ENCODE data around the gene MEF2D. TPM values are rescaled to one million over a fixed set of nuclear protein-coding genes. Genes with fewer than 3 reads are reported as not detected.

Gene MEF2D
- total RNA-seq, 4 donors from 2014 or later, result 26.4 to 80.6 (median 32.0) TPM

GRCh38 chr1:156443286-156443685 lies 57.3 kb downstream of the MEF2D start:
- TF ChIP-seq CTCF (IDR thresholded peaks at IDR 0.05), result no peak
- no peak for TF ChIP-seq POLR2A (IDR thresholded peaks at IDR 0.05)
- H3K4me1 ChIP-seq, result peaks cover 0 to 3% of the 10 kb centered on the region in 2 donors
- no peak overlapping the region for H3K4me3 ChIP-seq (replicated peaks in 1 of 3)
- DNase-seq, result no peak
- intact Hi-C loops (cut with DNase I), result no loop called here
- H3K9me3 ChIP-seq, result no peaks in the 10 kb centered on the region
- 60 to 66% methylated on average over 6 of the region's 6 CpGs for WGBS, 2 donors
- no peaks in the 10 kb centered on the region for H3K36me3 ChIP-seq
- H3K27ac ChIP-seq, result no peak overlapping the region
- peaks cover 31% of the 10 kb centered on the region for H3K27me3 ChIP-seq

GRCh38 chr1:156440654-156441437 lies 59.7 kb downstream of the MEF2D start:
- H3K27ac ChIP-seq, result no peak overlapping the region
- no peak for TF ChIP-seq CTCF (IDR thresholded peaks at IDR 0.05)
- peaks cover 9 to 12% of the 10 kb centered on the region in 2 donors for H3K4me1 ChIP-seq
- peaks cover 49% of the 10 kb centered on the region for H3K27me3 ChIP-seq
- no peak for DNase-seq
- H3K36me3 ChIP-seq, result no peaks in the 10 kb centered on the region
- no peaks in the 10 kb centered on the region for H3K9me3 ChIP-seq
- no peak overlapping the region for H3K4me3 ChIP-seq (replicated peaks in 1 of 3)
- 17 to 23% methylated on average over 9 of the region's 9 CpGs for WGBS, 2 donors
- intact Hi-C loops (cut with DNase I), result no loop called here

- no peak overlapping the region for H3K27ac ChIP-seq
- no peaks in the 10 kb centered on the region for H3K36me3 ChIP-seq
- intact Hi-C loops (cut with DNase I), result no loop called here
- H3K4me3 ChIP-seq (replicated peaks in 1 of 3), result no peak overlapping the region
- H3K9me3 ChIP-seq, result no peaks in the 10 kb centered on the region
- no peak for DNase-seq
- TF ChIP-seq POLR2A (IDR thresholded peaks at IDR 0.05), result no peak
- no peak for TF ChIP-seq CTCF (IDR thresholded peaks at IDR 0.05)
- H3K4me1 ChIP-seq, result peaks cover 14 to 15% of the 10 kb centered on the region in 2 donors
- 7 to 9% methylated on average over 13 to 14 of the region's 14 CpGs for WGBS, 2 donors
- H3K27me3 ChIP-seq, result peaks cover 59% of the 10 kb centered on the region
Observed at GRCh38 chr1:156439777-156440183, 60.8 kb downstream of the MEF2D start.

- intact Hi-C loops (cut with DNase I), result no loop called here
- Histone ChIP-seq H3K36me3 (no peaks in the 10 kb centered on the region), H3K4me3 (replicated peaks in 1 of 3) (no peak overlapping the region), H3K27ac (no peak overlapping the region), H3K9me3 (no peaks in the 10 kb centered on the region), H3K4me1 (peaks cover 14 to 15% of the 10 kb centered on the region in 2 donors), H3K27me3 (peaks cover 65% of the 10 kb centered on the region)
- WGBS, 2 donors, result 18 to 25% methylated on average over 11 of the region's 11 CpGs
- TF ChIP-seq CTCF (IDR thresholded peaks at IDR 0.05) (no peak), POLR2A (IDR thresholded peaks at IDR 0.05) (no peak)
- DNase-seq, result no peak
Observed at GRCh38 chr1:156439036-156439776, 61.4 kb downstream of the MEF2D start.
